DOHH2 (cell line): ENCODE results near the gene QSOX2.

ENCODE experiments used
- CTCF ChIP-seq: fragments of 200-600 bp; sonication (generic); IDR thresholded peaks from one replicate; pipeline ENCODE4 v1.5.1; 2014; ENCODE audit warnings: antibody characterized with exemption, mild to moderate bottlenecking, low read depth, low read length; ENCODE audit not compliant: poor library complexity, severe bottlenecking
- EZH2phosphoT487 ChIP-seq: fragments of 200-600 bp; sonication (generic); IDR thresholded peaks from 2 replicates; pipeline ENCODE4 v1.6.1; 2017; ENCODE audit warnings: borderline replicate concordance, mild to moderate bottlenecking, antibody characterized with exemption, low read length, moderate library complexity, mixed read lengths

GRCh38 chr9:136233411-136233810 is 12.2 kb downstream of the QSOX2 start:
- no peak for TF ChIP-seq CTCF
- TF ChIP-seq EZH2phosphoT487: no peak
